Gastrocnemius medialis (tissue), 4 donors: Measurements from ENCODE around the gene NAT9. TPM values are rescaled to one million over a fixed set of nuclear protein-coding genes. Genes with fewer than 3 reads are reported as not detected.

Source experiments
- ATAC-seq, 2 donors: fragments of 150-250 bp; one replicate each; pipeline ENCODE4 v1.9.1; 2016
- DNase-seq, 2 donors: peaks; one replicate each; pipeline ENCODE4 v3.0.0-alpha.2; 2019
- H3K27ac ChIP-seq, 4 donors: fragments of 200-600 bp; sonication (generic); 1 replicate in 1 of 4; 2 replicates in 3 of 4; pipeline ENCODE4 v1.5.1; 2016 to 2018; ENCODE audit warnings: mild to moderate bottlenecking in 2 of 4, moderate library complexity in 1 of 4
- H3K27me3 ChIP-seq, 3 donors: fragments of 200-600 bp; sonication (generic) in 2 of 3; 1 replicate in 1 of 3; 2 replicates in 2 of 3; pipeline versions ENCODE4 v1.5.1 to v1.6.0; 2016 to 2019; ENCODE audit warnings: mild to moderate bottlenecking in 1 of 3, moderate library complexity in 1 of 3
- H3K36me3 ChIP-seq, 2 donors: fragments of 200-600 bp; sonication (generic) in 1 of 2; one replicate each; pipeline ENCODE4 v1.5.1; 2017 to 2018
- H3K4me1 ChIP-seq, 2 donors: fragments of 200-600 bp; sonication (generic) in 1 of 2; one replicate each; pipeline ENCODE4 v1.5.1; 2016 to 2017; ENCODE audit warnings: mild to moderate bottlenecking in 2 of 2
- H3K4me3 ChIP-seq, 4 donors: fragments of 200-600 bp; sonication (generic) in 3 of 4; 1 replicate in 1 of 4; 2 replicates in 3 of 4; pipeline ENCODE4 v1.5.1; 2016 to 2019; ENCODE audit warnings: mild to moderate bottlenecking in 2 of 4
- H3K9me3 ChIP-seq, 3 donors: fragments of 200-600 bp; sonication (generic) in 2 of 3; 1 replicate in 1 of 3; 2 replicates in 2 of 3; pipeline ENCODE4 v1.5.1; 2016 to 2019
- CTCF ChIP-seq, 5 experiments: fragments of 450-650 bp in 3 of 5; fragments of 200-600 bp in 2 of 5; sonication (generic) in 2 of 5; IDR thresholded peaks in 4 of 5; conservative IDR thresholded peaks in 1 of 5; 1 replicate in 4 of 5; 2 replicates in 1 of 5; pipeline ENCODE4 v1.5.1; 2016 to 2019; ENCODE audit warnings: antibody characterized with exemption in 5 of 5, mild to moderate bottlenecking in 3 of 5, moderate library complexity in 3 of 5
- POLR2A ChIP-seq, 2 donors: fragments of 450-650 bp; IDR thresholded peaks; one replicate each; pipeline ENCODE4 v1.6.1; 2017; ENCODE audit warnings: antibody characterized with exemption in 2 of 2, mild to moderate bottlenecking in 2 of 2, moderate library complexity in 2 of 2
- in situ Hi-C, 4 donors: fragments of 200-750 bp; cut with MboI; loops; one replicate each; pipeline versions ENCODE4 v1.15.0 to v1.8.0; 2017; ENCODE audit warnings: low sequenced_read_pairs in 4 of 4
- intact Hi-C: fragments of 100-400 bp; cut with DNase I; formaldehyde crosslinking; loops from one replicate; pipeline ENCODE4 v1.15.1; 2023; ENCODE audit warnings: low total_unique reads
- total RNA-seq, 4 donors: library from RNA; depleted of rRNA; stranded (reverse); fragments of >200 nt; gene quantifications; one replicate each; pipeline versions ENCODE4 v1.1.0 to v1.2.3, GENCODE V29; 2016

Gene NAT9
- total RNA-seq, 4 donors from 2014 or later, result 7.7 to 27.4 (median 14.5) TPM

GRCh38 chr17:74796866-74797265, 20.7 kb upstream of the NAT9 start:
- intact Hi-C loops, result no loop called here
- no peak overlapping the region for H3K4me3 ChIP-seq
- no peak for DNase-seq
- H3K9me3 ChIP-seq, result no peaks in the 10 kb centered on the region
- TF ChIP-seq CTCF (IDR thresholded peaks at IDR 0.05 in 4 of 5, conservative IDR thresholded peaks at IDR 0.05 in 1 of 5), result no peak
- no peak for TF ChIP-seq POLR2A (IDR thresholded peaks at IDR 0.05)
- no peak overlapping the region for H3K27ac ChIP-seq
- ATAC-seq, result no peak
- no peaks in the 10 kb centered on the region for H3K4me1 ChIP-seq
- H3K36me3 ChIP-seq, result peaks cover 0 to 57% of the 10 kb centered on the region in 2 donors
- H3K27me3 ChIP-seq, result no peaks in the 10 kb centered on the region
- in situ Hi-C loops, result loop anchor here in 3 of 4 donors (10.0 kb wide), 1 partner anchor 68 kb away; no protein-coding TSS in a partner anchor

GRCh38 chr17:74796211-74796610, 20.1 kb upstream of the NAT9 start:
- Histone ChIP-seq H3K4me1 (no peaks in the 10 kb centered on the region), H3K4me3 (no peak overlapping the region), H3K27ac (no peak overlapping the region), H3K27me3 (no peaks in the 10 kb centered on the region), H3K36me3 (peaks cover 0 to 57% of the 10 kb centered on the region in 2 donors), H3K9me3 (no peaks in the 10 kb centered on the region)
- in situ Hi-C loops (loop anchor here in 3 of 4 donors (10.0 kb wide), 1 partner anchor 69 kb away; no protein-coding TSS in a partner anchor), intact Hi-C loops (no loop called here)
- ATAC-seq (no peak), DNase-seq (no peak)
- no peak for TF ChIP-seq CTCF (IDR thresholded peaks at IDR 0.05 in 4 of 5, conservative IDR thresholded peaks at IDR 0.05 in 1 of 5)
- TF ChIP-seq POLR2A (IDR thresholded peaks at IDR 0.05), result no peak

GRCh38 chr17:74795327-74796020, 19.3 kb upstream of the NAT9 start:
- Histone ChIP-seq H3K27ac (no peak overlapping the region), H3K9me3 (no peaks in the 10 kb centered on the region), H3K27me3 (no peaks in the 10 kb centered on the region), H3K36me3 (peaks cover 0 to 57% of the 10 kb centered on the region in 2 donors), H3K4me1 (no peaks in the 10 kb centered on the region), H3K4me3 (no peak overlapping the region)
- intact Hi-C loops (no loop called here), in situ Hi-C loops (loop anchor here in 3 of 4 donors (10.0 kb wide), 1 partner anchor 69 kb away; no protein-coding TSS in a partner anchor)
- no peak for ATAC-seq
- no peak for DNase-seq
- no peak for TF ChIP-seq CTCF (IDR thresholded peaks at IDR 0.05 in 4 of 5, conservative IDR thresholded peaks at IDR 0.05 in 1 of 5)
- TF ChIP-seq POLR2A (IDR thresholded peaks at IDR 0.05), result no peak

- Histone ChIP-seq H3K9me3 (no peaks in the 10 kb centered on the region), H3K27me3 (no peaks in the 10 kb centered on the region), H3K4me1 (no peaks in the 10 kb centered on the region), H3K27ac (no peak overlapping the region), H3K36me3 (peaks cover 0 to 37% of the 10 kb centered on the region in 2 donors), H3K4me3 (no peak overlapping the region)
- no peak for TF ChIP-seq CTCF (IDR thresholded peaks at IDR 0.05 in 4 of 5, conservative IDR thresholded peaks at IDR 0.05 in 1 of 5)
- TF ChIP-seq POLR2A (IDR thresholded peaks at IDR 0.05), result no peak
- no peak for DNase-seq
- no peak for ATAC-seq
- intact Hi-C loops, result loop anchor here (5.0 kb wide), 1 partner anchor 165 kb away; no protein-coding TSS in a partner anchor
- in situ Hi-C loops, result loop anchor here (5.0 to 10.0 kb wide), 2 partner anchors 72 to 75 kb away; no protein-coding TSS in a partner anchor
Observed at GRCh38 chr17:74792586-74793105, 16.5 kb upstream of the NAT9 start.
